Body of pancreas (tissue), 4 donors: Measurements from ENCODE around the gene PPP1R15A. TPM values are rescaled to one million over a fixed set of nuclear protein-coding genes. Genes with fewer than 3 reads are reported as not detected.
"Not testable (repeated sequence)": the region's sequence is repeated elsewhere in the genome, so short reads cannot be mapped to it uniquely, and the experiment has no call there.

Experiments used
- ATAC-seq: fragments of 150-250 bp; one replicate; pipeline ENCODE4 v1.9.1; 2016
- DNase-seq, 4 donors: peaks; one replicate each; pipeline ENCODE4 v3.0.0-alpha.2; 2019
- H3K27ac ChIP-seq, 4 donors: fragments of 200-600 bp; sonication (generic); 1 replicate in 3 of 4; 2 replicates in 1 of 4; pipeline versions ENCODE4 v1.5.1 to v1.6.1; 2016 to 2019; ENCODE audit warnings: mild to moderate bottlenecking in 1 of 4, mixed read lengths in 1 of 4, moderate library complexity in 1 of 4
- H3K27me3 ChIP-seq, 2 donors: fragments of 200-600 bp; sonication (generic); one replicate each; pipeline ENCODE4 v1.6.0; 2016; ENCODE audit warnings: mild to moderate bottlenecking in 1 of 2
- H3K36me3 ChIP-seq, 2 donors: fragments of 200-600 bp; sonication (generic); replicated peaks in 1 of 2; 2 replicates each; pipeline ENCODE4 v1.5.1; 2016; ENCODE audit warnings: low read depth in 2 of 2; ENCODE audit not compliant: insufficient read depth in 1 of 2
- H3K4me1 ChIP-seq: fragments of 200-600 bp; sonication (generic); one replicate; pipeline ENCODE4 v1.6.0; 2016
- H3K4me3 ChIP-seq, 2 donors: fragments of 200-600 bp; sonication (generic); 1 replicate in 1 of 2; 2 replicates in 1 of 2; pipeline ENCODE4 v1.5.1; 2016 to 2019
- H3K9me3 ChIP-seq, 3 donors: fragments of 200-600 bp; sonication (generic); 1 replicate in 2 of 3; 2 replicates in 1 of 3; pipeline ENCODE4 v1.5.1; 2016
- POLR2A ChIP-seq, 3 donors: fragments of 450-650 bp; IDR thresholded peaks; one replicate each; pipeline ENCODE4 v1.6.1; 2016; ENCODE audit warnings: antibody characterized with exemption in 3 of 3, mild to moderate bottlenecking in 2 of 3
- WGBS, 2 donors: methylation state at CpG; one replicate each; pipeline ENCODE4 v1.1.5; 2017; 5-methylcytosine and 5-hydroxymethylcytosine counted together
- intact Hi-C: fragments of 100-400 bp; cut with DNase I; formaldehyde crosslinking; loops from one replicate; pipeline ENCODE4 v1.15.1; 2023
- total RNA-seq, 2 donors: library from RNA; depleted of rRNA; stranded (reverse); fragments of >200 nt; gene quantifications; one replicate each; pipeline ENCODE4 v1.1.0, GENCODE V29; 2016
- TF ChIP-seq, protein P1 (sequence below), 7 experiments: fragments of 450-650 bp in 4 of 7; fragments of 200-600 bp in 3 of 7; sonication (generic) in 3 of 7; IDR thresholded peaks; one replicate each; pipeline ENCODE4 v1.5.1; 2016 to 2019; ENCODE audit warnings: antibody characterized with exemption in 7 of 7

The PPP1R15A gene
- total RNA-seq, 2 donors from 2014 or later: 17.9 to 49.4 TPM

DNA sequence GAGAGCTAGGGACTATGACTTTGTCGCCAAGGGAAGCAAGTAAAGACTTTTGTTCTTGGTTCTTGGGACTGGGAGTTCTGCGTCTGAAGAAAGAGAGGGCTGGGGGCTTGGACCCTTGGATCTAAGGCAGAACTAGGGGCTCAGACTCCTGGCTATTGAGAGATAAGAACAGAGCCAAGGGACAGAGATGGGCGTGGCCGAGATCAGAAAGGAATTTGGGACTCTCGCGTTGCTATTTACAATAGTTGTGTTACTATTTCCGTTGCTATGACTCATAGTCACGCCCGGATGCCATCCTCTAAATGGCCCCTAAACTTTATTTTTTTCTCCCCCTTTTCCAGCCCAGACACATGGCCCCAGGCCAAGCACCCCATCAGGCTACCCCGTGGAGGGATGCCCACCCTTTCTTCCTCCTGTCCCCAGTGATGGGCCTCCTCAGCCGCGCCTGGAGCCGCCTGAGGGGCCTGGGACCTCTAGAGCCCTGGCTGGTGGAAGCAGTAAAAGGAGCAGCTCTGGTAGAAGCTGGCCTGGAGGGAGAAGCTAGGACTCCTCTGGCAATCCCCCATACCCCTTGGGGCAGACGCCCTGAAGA is 759 bp downstream of the PPP1R15A start:
- Histone ChIP-seq H3K4me3 (peak overlapping the region; percentile 51 to 76), H3K4me1 (peaks cover 41% of the 10 kb centered on the region), H3K36me3 (peaks cover 0 to 4% of the 10 kb centered on the region in 2 donors), H3K27ac (peak overlapping the region; percentile 94 to 99 (median 96)), H3K9me3 (no peaks in the 10 kb centered on the region), H3K27me3 (no peaks in the 10 kb centered on the region)
- ATAC-seq (peak; percentile 82), DNase-seq (peak; percentile 89 to 94 (median 92))
- WGBS, 2 donors: 13 to 21% methylated on average over 14 of the region's 14 CpGs
- intact Hi-C loops: no loop called here
- TF ChIP-seq, protein P1, sequence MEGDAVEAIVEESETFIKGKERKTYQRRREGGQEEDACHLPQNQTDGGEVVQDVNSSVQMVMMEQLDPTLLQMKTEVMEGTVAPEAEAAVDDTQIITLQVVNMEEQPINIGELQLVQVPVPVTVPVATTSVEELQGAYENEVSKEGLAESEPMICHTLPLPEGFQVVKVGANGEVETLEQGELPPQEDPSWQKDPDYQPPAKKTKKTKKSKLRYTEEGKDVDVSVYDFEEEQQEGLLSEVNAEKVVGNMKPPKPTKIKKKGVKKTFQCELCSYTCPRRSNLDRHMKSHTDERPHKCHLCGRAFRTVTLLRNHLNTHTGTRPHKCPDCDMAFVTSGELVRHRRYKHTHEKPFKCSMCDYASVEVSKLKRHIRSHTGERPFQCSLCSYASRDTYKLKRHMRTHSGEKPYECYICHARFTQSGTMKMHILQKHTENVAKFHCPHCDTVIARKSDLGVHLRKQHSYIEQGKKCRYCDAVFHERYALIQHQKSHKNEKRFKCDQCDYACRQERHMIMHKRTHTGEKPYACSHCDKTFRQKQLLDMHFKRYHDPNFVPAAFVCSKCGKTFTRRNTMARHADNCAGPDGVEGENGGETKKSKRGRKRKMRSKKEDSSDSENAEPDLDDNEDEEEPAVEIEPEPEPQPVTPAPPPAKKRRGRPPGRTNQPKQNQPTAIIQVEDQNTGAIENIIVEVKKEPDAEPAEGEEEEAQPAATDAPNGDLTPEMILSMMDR (IDR thresholded peaks at IDR 0.05): peak in 2 of 7 experiments; percentile 10 to 15
- TF ChIP-seq POLR2A (IDR thresholded peaks at IDR 0.05): no peak

GRCh38 chr19:48873476-48874302 is 1.5 kb downstream of the PPP1R15A start:
- TF ChIP-seq, protein P1 (IDR thresholded peaks at IDR 0.05): no peak
- TF ChIP-seq POLR2A (IDR thresholded peaks at IDR 0.05): no peak
- peaks cover 38% of the 10 kb centered on the region for H3K4me1 ChIP-seq
- WGBS, 2 donors: 55 to 58% methylated on average over 13 to 14 of the region's 14 CpGs
- DNase-seq: no peak
- intact Hi-C loops: no loop called here
- ATAC-seq: no peak
- H3K27me3 ChIP-seq: no peaks in the 10 kb centered on the region
- H3K36me3 ChIP-seq: peaks cover 0 to 4% of the 10 kb centered on the region in 2 donors
- H3K9me3 ChIP-seq: no peaks in the 10 kb centered on the region
- H3K27ac ChIP-seq: peak overlapping the region; percentile 94 to 99 (median 96)
- H3K4me3 ChIP-seq: peak overlapping the region; percentile 2 to 51

GRCh38 chr19:48874303-48875135 is 2.3 kb downstream of the PPP1R15A start:
- H3K4me3 ChIP-seq: peak overlapping the region in 1 of 2 donors; percentile 25
- TF ChIP-seq, protein P1 (IDR thresholded peaks at IDR 0.05): no peak
- TF ChIP-seq POLR2A (IDR thresholded peaks at IDR 0.05): no peak
- no peak for ATAC-seq
- no peaks in the 10 kb centered on the region for H3K27me3 ChIP-seq
- 45 to 53% methylated on average over 16 to 17 of the region's 17 CpGs for WGBS, 2 donors
- H3K4me1 ChIP-seq: peaks cover 36% of the 10 kb centered on the region
- H3K9me3 ChIP-seq: no peaks in the 10 kb centered on the region
- intact Hi-C loops: no loop called here
- H3K27ac ChIP-seq: peak overlapping the region in 3 of 4 donors; percentile 94 to 96 (median 96)
- peaks cover 0 to 4% of the 10 kb centered on the region in 2 donors for H3K36me3 ChIP-seq
- peak in 3 of 4 donors; percentile 37 to 43 (median 38) for DNase-seq

- H3K4me3 ChIP-seq, intact Hi-C loops, H3K9me3 ChIP-seq, H3K36me3 ChIP-seq, ATAC-seq, H3K27me3 ChIP-seq: not testable (repeated sequence)
- Histone ChIP-seq H3K27ac (peak overlapping the region in 2 of 4 donors; percentile 57 to 96), H3K4me1 (peaks cover 36% of the 10 kb centered on the region)
- DNase-seq: peak in 3 of 4 donors; percentile 49 to 60 (median 50)
- 73 to 76% methylated on average over 24 to 30 of the region's 30 CpGs for WGBS, 2 donors
- peak in 1 of 3 donors; percentile 18 for TF ChIP-seq POLR2A (IDR thresholded peaks at IDR 0.05)
These were observed 4.1 kb downstream of the PPP1R15A start for GRCh38 chr19:48876043-48876981.
